NCI-H187 treated with DMSO at 0.1 percent for 48 hours (cell line): ENCODE measurements around the gene NPBWR2.
"Not testable (repeated sequence)": the region's sequence is repeated elsewhere in the genome, so short reads cannot be mapped to it uniquely, and the experiment has no call there.

Source experiments
- DNase-seq: peaks from one replicate; lab custom pipeline; 2025; lab: John Stamatoyannopoulos, UW

The NPBWR2 gene

DNA sequence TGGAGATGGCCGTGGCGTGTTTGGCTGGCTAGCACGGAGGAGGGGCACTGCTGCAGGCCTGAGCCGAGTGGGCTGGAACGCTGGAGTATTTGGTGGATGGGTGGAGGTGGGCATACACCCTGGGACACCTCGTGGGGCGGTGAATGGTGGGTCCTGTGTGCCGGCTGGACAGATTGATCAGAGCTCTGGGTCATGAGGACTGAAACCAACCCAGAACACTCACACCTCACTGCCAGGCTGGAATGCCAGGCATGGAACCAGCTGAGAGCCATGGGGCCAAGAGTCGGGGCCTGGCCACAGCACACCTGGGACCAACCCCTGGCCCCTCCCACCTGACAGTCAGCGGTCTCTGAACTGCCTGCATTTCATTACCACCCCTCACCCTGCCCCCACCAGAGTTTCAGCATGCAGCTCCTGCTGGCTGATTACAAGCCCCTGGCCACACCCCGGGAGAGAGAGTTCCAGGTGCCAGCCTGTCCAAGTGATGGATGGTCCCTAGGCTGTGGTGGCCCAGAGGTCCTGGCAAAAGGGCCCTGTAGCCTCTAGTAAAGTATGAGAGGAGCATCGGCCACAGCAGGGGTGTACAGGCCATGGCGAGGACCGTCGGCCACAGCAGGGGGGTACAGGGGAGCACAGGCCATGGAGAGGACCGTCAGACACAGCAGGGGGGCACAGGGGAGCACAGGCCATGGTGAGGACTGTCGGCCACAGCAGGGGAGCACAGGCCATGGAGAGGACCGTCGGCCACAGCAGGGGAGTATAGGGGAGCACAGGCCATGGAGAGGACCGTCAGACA is 3.3 kb downstream of the NPBWR2 start:
- DNase-seq, result no peak

GRCh38 chr20:64102647-64103354 is 4.6 kb downstream of the NPBWR2 start:
- no peak for DNase-seq

DNA sequence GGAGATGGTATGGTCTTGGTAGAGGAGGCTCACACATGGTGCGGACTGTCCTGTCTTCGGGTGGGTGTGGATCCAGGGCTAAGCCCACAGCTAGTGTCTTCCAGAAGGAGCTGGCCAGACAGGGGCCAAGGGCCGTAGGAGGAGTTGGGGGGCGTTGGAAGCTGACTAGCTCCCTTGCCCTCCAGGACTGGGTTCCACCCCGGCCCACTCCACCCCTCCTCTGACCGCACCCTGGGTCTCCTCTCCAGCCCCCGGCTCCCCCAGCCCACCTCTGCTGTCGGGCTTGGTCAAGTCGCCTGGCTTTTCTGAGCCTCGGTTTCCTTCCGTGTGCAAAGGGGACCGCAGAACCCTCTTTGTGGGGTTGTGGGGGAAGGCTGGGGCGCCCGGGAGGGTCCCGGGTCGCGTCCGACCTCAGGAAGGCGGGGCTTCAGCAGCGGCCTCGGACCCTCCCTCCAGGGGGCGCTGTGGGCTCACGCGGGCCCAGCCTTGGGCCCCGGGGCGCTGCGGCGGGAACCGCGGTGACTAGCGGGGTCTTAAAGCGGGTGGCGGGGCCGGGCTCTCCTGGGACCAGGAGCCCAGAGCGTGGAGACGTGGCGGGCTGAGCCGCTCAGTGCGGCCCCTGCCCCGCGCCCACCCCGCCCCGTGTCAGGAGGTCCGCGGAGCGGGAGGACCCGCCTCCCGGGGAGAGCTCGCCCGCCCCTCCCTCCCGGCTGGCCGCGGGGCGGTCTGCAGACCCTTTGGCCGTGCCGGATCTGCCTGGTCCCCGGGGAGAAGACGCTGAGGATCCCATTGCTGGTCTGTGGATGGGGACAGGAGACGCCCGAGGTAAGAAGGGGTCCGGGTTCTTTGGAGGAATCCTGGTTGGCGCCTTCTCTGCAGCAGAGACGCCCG is 5.4 kb downstream of the NPBWR2 start:
- DNase-seq, result no peak

DNA sequence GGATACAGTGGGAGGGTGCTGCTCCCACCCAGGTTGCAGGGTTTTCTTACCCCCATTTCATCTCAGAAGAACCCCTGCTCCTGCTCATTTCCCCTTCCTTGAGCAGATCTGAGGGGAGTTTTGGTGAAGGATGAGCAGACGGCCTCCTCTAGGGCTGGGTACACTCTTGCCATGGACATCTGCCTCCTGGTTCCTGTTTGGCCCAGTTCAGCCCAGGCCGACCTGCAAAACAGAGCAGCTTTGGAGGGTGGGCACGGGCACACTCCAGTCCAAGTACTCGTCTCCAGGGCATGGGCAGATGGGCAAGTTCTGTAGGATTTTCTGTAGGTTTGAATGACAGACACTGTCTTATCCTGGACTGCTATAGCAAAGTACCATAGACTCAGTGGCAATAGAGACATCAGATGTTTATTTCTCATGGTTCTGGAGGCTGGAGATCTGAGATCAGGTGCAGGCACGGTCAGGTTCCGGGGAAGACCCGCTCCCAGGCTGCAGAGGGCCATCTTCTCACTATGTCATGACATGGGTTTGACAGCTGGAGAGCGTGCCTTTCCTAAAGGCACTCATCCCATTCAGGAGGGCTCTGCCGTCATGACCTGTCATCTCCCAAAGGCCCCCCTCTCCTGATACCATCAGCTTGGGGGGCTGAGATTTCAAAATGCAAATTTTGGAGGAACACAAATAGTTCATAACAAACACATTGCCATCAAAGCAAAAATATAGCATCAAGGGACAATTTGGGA is 6.2 kb downstream of the NPBWR2 start:
- DNase-seq, result no peak

DNA sequence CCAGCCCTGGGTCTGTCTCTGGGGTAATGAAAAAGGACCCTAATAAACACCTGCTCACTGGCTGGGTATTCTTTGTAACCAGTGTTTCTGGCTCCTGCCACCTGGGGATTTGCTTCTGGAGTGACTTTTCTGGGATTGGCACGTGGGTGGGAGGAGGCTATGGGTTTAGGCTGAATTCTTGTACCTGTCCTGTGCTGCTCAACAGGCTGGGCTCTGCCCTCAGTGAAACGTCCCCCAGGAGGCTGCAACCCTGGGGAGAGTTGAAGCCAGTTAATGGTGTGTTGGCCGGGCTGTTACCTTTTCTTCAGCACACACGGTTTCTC is 6.8 kb downstream of the NPBWR2 start:
- DNase-seq, result no peak

- DNase-seq, result no peak
Observed at GRCh38 chr20:64099880-64100565, 7.3 kb downstream of the NPBWR2 start.

- no peak for DNase-seq
Observed at GRCh38 chr20:64099086-64099786, 8.1 kb downstream of the NPBWR2 start.

DNA sequence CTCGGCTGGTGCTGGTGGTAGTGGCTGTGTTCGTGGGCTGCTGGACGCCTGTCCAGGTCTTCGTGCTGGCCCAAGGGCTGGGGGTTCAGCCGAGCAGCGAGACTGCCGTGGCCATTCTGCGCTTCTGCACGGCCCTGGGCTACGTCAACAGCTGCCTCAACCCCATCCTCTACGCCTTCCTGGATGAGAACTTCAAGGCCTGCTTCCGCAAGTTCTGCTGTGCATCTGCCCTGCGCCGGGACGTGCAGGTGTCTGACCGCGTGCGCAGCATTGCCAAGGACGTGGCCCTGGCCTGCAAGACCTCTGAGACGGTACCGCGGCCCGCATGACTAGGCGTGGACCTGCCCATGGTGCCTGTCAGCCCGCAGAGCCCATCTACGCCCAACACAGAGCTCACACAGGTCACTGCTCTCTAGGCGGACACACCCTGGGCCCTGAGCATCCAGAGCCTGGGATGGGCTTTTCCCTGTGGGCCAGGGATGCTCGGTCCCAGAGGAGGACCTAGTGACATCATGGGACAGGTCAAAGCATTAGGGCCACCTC is 8.8 kb downstream of the NPBWR2 start:
- no peak for DNase-seq

DNA sequence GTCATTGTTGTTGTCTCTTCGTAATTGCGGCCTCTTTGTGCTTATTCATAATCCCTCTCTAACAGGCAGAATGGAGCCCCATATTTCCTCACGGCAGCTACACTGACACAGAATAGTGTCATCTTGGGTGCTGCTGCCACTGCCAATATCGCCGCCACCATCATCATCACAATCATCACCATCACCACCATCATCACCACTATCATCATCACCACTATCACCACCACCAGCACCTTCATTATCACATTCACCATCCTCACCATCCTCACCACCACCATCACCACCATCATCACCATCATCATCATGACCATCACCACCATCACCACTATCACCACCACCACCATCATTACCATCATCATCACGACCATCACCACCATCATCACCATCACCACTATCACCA is 10.8 kb downstream of the NPBWR2 start:
- DNase-seq, result no peak

- DNase-seq, result no peak
Observed at GRCh38 chr20:64095927-64096326, 11.4 kb downstream of the NPBWR2 start.

DNA sequence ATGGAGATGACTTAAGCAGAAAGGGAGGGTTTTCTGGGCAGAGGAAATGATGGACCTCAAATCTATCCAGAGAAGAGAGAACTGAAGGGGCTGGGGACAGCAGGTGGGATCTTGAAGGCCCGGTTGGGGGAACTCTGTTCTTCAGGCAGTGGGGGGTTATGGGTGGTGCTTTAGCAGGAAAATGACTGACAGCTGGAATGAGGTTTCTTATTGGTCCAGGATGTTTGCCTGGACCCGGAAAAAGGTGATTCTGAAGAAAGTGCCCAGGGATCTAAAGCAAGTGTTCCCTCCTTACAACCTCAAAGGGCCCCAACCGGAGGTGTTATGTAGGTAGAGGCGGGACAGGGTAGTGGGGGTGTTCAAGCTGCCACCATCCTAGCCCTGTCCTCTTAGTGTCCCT is 11.9 kb downstream of the NPBWR2 start:
- no peak for DNase-seq

GRCh38 chr20:64093013-64093503 is 14.3 kb downstream of the NPBWR2 start:
- DNase-seq, result no peak

GRCh38 chr20:64092258-64093012 is 14.9 kb downstream of the NPBWR2 start:
- no peak for DNase-seq

DNA sequence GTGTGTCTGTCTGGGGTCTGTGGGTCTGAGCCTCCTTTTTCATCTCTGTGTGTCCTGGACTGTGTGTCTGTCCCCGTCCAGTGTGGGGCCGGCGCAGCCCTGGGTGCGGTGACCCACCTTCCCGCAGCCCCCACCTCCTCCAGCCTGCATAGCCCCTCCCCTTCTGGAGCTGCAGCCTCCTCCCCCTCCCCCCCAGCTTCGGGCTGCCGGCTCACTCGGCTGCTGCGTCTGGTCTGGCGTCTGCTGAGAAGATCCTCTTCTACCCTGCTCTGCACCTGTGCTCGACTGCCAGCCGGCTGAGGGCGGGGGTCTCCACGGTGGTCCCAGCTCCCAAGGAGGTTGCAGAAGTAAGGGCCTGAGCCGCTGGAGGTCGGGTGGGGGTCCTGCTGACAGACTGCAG is 15.6 kb downstream of the NPBWR2 start:
- no peak for DNase-seq

DNA sequence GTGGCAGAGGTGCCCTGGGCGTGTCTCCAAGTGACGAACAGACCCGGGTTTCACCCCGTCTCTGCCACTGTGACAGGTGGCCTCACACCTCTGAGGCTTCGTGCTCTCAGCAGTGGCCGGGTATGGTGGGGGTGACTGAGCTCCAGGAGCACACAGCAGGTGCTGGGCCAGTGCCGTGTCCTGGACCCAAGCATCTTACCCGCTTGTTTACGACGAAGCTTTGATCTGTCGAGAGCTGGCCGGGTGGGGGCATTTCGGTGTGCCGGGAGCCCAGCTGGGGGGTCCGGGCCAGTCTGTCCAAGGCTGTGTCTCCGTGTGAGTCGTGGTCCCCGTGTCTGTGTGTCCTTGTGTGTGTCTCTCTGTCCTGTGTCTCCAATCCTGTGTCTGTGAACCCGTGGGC is 16.0 kb downstream of the NPBWR2 start:
- no peak for DNase-seq

DNA sequence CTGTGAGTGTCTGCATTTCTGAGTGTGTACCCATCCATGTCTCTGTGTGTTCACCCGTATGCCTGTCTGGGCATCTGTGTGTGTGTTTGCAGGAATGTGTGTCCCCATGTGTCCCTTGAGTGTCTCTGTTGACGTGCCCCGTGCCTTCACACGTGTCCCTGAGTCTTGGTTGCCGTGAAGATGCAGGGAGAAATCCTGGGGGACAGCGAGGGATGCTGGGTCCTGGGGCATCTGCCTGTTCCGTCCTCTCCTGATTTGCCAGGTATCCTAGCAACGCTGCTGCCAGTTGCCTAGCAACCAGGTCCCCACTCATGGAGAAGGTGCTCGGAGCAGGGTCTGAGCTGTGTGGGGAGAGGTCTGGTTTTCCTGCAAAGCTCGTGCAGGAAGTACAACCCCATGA is 17.2 kb downstream of the NPBWR2 start:
- no peak for DNase-seq

- not testable (repeated sequence) for DNase-seq
Observed at GRCh38 chr20:64088586-64088985, 18.8 kb downstream of the NPBWR2 start.

DNA sequence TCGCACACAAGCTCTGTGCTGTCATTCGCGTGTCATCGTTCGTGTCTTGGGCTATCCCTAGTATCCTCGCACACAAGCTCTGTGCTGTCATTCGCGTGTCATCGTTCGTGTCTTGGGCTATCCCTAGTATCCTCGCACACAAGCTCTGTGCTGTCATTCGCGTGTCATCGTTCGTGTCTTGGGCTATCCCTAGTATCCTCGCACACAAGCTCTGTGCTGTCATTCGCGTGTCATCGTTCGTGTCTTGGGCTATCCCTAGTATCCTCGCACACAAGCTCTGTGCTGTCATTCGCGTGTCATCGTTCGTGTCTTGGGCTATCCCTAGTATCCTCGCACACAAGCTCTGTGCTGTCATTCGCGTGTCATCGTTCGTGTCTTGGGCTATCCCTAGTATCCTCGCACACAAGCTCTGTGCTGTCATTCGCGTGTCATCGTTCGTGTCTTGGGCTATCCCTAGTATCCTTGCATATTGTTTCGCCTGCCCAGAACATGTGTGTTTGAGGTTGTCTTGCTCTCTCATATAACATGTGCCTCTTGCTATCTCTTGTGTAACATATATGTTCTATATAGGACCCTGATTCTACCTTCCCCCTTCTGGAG is 20.0 kb downstream of the NPBWR2 start:
- not testable (repeated sequence) for DNase-seq

- DNase-seq, result no peak
Observed at GRCh38 chr20:64086801-64087200, 20.6 kb downstream of the NPBWR2 start.
